Vagina (tissue), 2 donors: Measurements from ENCODE around the gene MRPL17. TPM values are rescaled to one million over a fixed set of nuclear protein-coding genes. Genes with fewer than 3 reads are reported as not detected.
"Not testable (repeated sequence)": the region's sequence is repeated elsewhere in the genome, so short reads cannot be mapped to it uniquely, and the experiment has no call there.

Source experiments
- DNase-seq, 2 donors: peaks; one replicate each; pipeline ENCODE4 v3.0.0-alpha.2; 2017; ENCODE audit errors: extremely low spot score in 2 of 2
- H3K27ac ChIP-seq: fragments of 200-600 bp; sonication (generic); one replicate; pipeline ENCODE4 v1.5.1; 2019
- H3K27me3 ChIP-seq: fragments of 200-600 bp; sonication (generic); one replicate; pipeline ENCODE4 v1.5.1; 2019
- H3K36me3 ChIP-seq, 2 donors: fragments of 200-600 bp; sonication (generic); one replicate each; pipeline ENCODE4 v1.5.1; 2017 to 2019
- H3K4me1 ChIP-seq: fragments of 200-600 bp; sonication (generic); one replicate; pipeline ENCODE4 v1.5.1; 2019
- H3K4me3 ChIP-seq, 2 donors: fragments of 200-600 bp; sonication (generic); 1 replicate in 1 of 2; 2 replicates in 1 of 2; pipeline ENCODE4 v1.5.1; 2016 to 2019
- H3K9me3 ChIP-seq: fragments of 200-600 bp; sonication (generic); one replicate; pipeline ENCODE4 v1.5.1; 2019
- CTCF ChIP-seq, 3 experiments: fragments of 450-650 bp in 2 of 3; fragments of 200-600 bp in 1 of 3; sonication (generic) in 1 of 3; IDR thresholded peaks; one replicate each; pipeline ENCODE4 v1.5.1; 2017 to 2019; ENCODE audit warnings: antibody characterized with exemption in 3 of 3, mild to moderate bottlenecking in 2 of 3, moderate library complexity in 2 of 3
- POLR2A ChIP-seq, 2 donors: fragments of 450-650 bp; IDR thresholded peaks; one replicate each; pipeline ENCODE4 v1.6.1; 2017; ENCODE audit warnings: antibody characterized with exemption in 2 of 2, mild to moderate bottlenecking in 2 of 2, moderate library complexity in 2 of 2
- POLR2AphosphoS5 ChIP-seq, 2 donors: sonication (generic); formaldehyde crosslinking; IDR thresholded peaks; one replicate each; pipeline ENCODE4 v1.9.0; 2017; ENCODE audit warnings: antibody characterized with exemption in 2 of 2, mild to moderate bottlenecking in 2 of 2, low read depth in 1 of 2; ENCODE audit not compliant: insufficient read depth in 1 of 2
- intact Hi-C: fragments of 100-400 bp; cut with DNase I; formaldehyde crosslinking; loops from one replicate; pipeline ENCODE4 v1.15.1; 2023
- total RNA-seq: library from RNA; depleted of rRNA; stranded (reverse); fragments of >200 nt; gene quantifications from one replicate; pipeline ENCODE4 v1.2.3, GENCODE V29; 2016

The MRPL17 gene
- total RNA-seq, 1 donor from 2014 or later: 55.2 TPM

- H3K9me3 ChIP-seq: no peaks in the 10 kb centered on the region
- H3K4me3 ChIP-seq: no peak overlapping the region
- no peak for DNase-seq
- TF ChIP-seq POLR2AphosphoS5 (IDR thresholded peaks at IDR 0.05; ENCODE audit: insufficient read depth in 1 of 2, low read depth in 1 of 2) (no peak), POLR2A (IDR thresholded peaks at IDR 0.05) (no peak), CTCF (IDR thresholded peaks at IDR 0.05) (no peak)
- intact Hi-C loops: no loop called here
- H3K27me3 ChIP-seq: no peaks in the 10 kb centered on the region
- H3K27ac ChIP-seq: no peak overlapping the region
- H3K36me3 ChIP-seq: no peaks in the 10 kb centered on the region
- no peaks in the 10 kb centered on the region for H3K4me1 ChIP-seq
Measured at GRCh38 chr11:6721343-6721742, 38.2 kb upstream of the MRPL17 start.

GRCh38 chr11:6719576-6719975, 36.4 kb upstream of the MRPL17 start:
- no peak for DNase-seq
- H3K36me3 ChIP-seq: no peaks in the 10 kb centered on the region
- H3K4me1 ChIP-seq: no peaks in the 10 kb centered on the region

GRCh38 chr11:6717426-6717825, 34.3 kb upstream of the MRPL17 start:
- TF ChIP-seq POLR2AphosphoS5 (IDR thresholded peaks at IDR 0.05; ENCODE audit: insufficient read depth in 1 of 2, low read depth in 1 of 2): no peak
- TF ChIP-seq POLR2A (IDR thresholded peaks at IDR 0.05): no peak
- no peak for TF ChIP-seq CTCF (IDR thresholded peaks at IDR 0.05)
- intact Hi-C loops: no loop called here

More at GRCh38 chr11:6719576-6719975, 36.4 kb upstream of the MRPL17 start:
- Histone ChIP-seq H3K27ac (no peak overlapping the region), H3K9me3 (no peaks in the 10 kb centered on the region), H3K27me3 (no peaks in the 10 kb centered on the region), H3K4me3 (no peak overlapping the region)
- intact Hi-C loops: no loop called here
- TF ChIP-seq CTCF (IDR thresholded peaks at IDR 0.05): no peak
- no peak for TF ChIP-seq POLR2A (IDR thresholded peaks at IDR 0.05)
- TF ChIP-seq POLR2AphosphoS5 (IDR thresholded peaks at IDR 0.05; ENCODE audit: insufficient read depth in 1 of 2, low read depth in 1 of 2): no peak

GRCh38 chr11:6711552-6711951, 28.4 kb upstream of the MRPL17 start:
- H3K9me3 ChIP-seq, H3K27me3 ChIP-seq, DNase-seq, intact Hi-C loops, H3K4me1 ChIP-seq, H3K36me3 ChIP-seq, H3K27ac ChIP-seq, H3K4me3 ChIP-seq: not testable (repeated sequence)

More at GRCh38 chr11:6717426-6717825, 34.3 kb upstream of the MRPL17 start:
- Histone ChIP-seq H3K9me3 (no peaks in the 10 kb centered on the region), H3K27ac (no peak overlapping the region), H3K4me1 (no peaks in the 10 kb centered on the region), H3K36me3 (no peaks in the 10 kb centered on the region), H3K4me3 (no peak overlapping the region), H3K27me3 (no peaks in the 10 kb centered on the region)
- no peak for DNase-seq

- TF ChIP-seq POLR2AphosphoS5 (IDR thresholded peaks at IDR 0.05; ENCODE audit: insufficient read depth in 1 of 2, low read depth in 1 of 2): no peak
- TF ChIP-seq POLR2A (IDR thresholded peaks at IDR 0.05): no peak
- TF ChIP-seq CTCF (IDR thresholded peaks at IDR 0.05): no peak
- intact Hi-C loops: no loop called here
- no peaks in the 10 kb centered on the region for H3K27me3 ChIP-seq
Measured at GRCh38 chr11:6708876-6709275, 25.7 kb upstream of the MRPL17 start.

More at GRCh38 chr11:6708876-6709275, 25.7 kb upstream of the MRPL17 start:
- no peak for DNase-seq
- Histone ChIP-seq H3K4me1 (no peaks in the 10 kb centered on the region), H3K36me3 (no peaks in the 10 kb centered on the region), H3K27ac (no peak overlapping the region), H3K9me3 (no peaks in the 10 kb centered on the region), H3K4me3 (no peak overlapping the region)
